CD14-positive monocyte (primary cell): Measurements from ENCODE around the gene ANGPTL4. TPM values are rescaled to one million over a fixed set of nuclear protein-coding genes. Genes with fewer than 3 reads are reported as not detected.

Experiments used
- DNase-seq, 3 donors: peaks; one replicate each; pipeline ENCODE4 v3.0.0-alpha.2; 2011 to 2022
- H2AFZ ChIP-seq: 2 replicates; pipeline ENCODE4 v1.6.0; 2012; ENCODE audit warnings: mild to moderate bottlenecking, low read depth, low read length, inconsistent platforms; ENCODE audit not compliant: insufficient read depth, poor library complexity, severe bottlenecking
- H3K27ac ChIP-seq, 2 donors: 1 replicate in 1 of 2; 2 replicates in 1 of 2; pipeline ENCODE4 v1.5.1; 2012 to 2013; ENCODE audit warnings: low read length in 2 of 2, control low read depth in 1 of 2, inconsistent platforms in 1 of 2, low read depth in 1 of 2, mild to moderate bottlenecking in 1 of 2
- H3K27me3 ChIP-seq, 2 donors: one replicate each; pipeline versions ENCODE4 v1.6.0 to v1.6.1; 2011 to 2013; ENCODE audit warnings: low read length in 2 of 2; ENCODE audit not compliant: control insufficient read depth in 2 of 2, insufficient read depth in 2 of 2
- H3K36me3 ChIP-seq, 2 donors: replicated peaks in 1 of 2; 1 replicate in 1 of 2; 2 replicates in 1 of 2; pipeline versions ENCODE4 v1.5.1 to v1.6.1; 2012 to 2013; ENCODE audit warnings: low read length in 2 of 2, control low read depth in 1 of 2, inconsistent platforms in 1 of 2, mild to moderate bottlenecking in 1 of 2; ENCODE audit not compliant: insufficient read depth in 2 of 2, control insufficient read depth in 1 of 2
- H3K4me1 ChIP-seq, 2 donors: 1 replicate in 1 of 2; 2 replicates in 1 of 2; pipeline versions ENCODE4 v1.5.1 to v1.6.1; 2012 to 2013; ENCODE audit warnings: low read length in 2 of 2, control low read depth in 1 of 2, inconsistent platforms in 1 of 2, mild to moderate bottlenecking in 1 of 2, moderate library complexity in 1 of 2; ENCODE audit not compliant: insufficient read depth in 2 of 2, control insufficient read depth in 1 of 2
- H3K4me2 ChIP-seq: replicated peaks from 2 replicates; pipeline ENCODE3; 2012; ENCODE audit warnings: low read length, moderate library complexity, mild to moderate bottlenecking; ENCODE audit not compliant: poor library complexity, severe bottlenecking; ENCODE audit errors: extremely low read depth
- H3K4me3 ChIP-seq, 3 experiments: fragments of 200-600 bp in 1 of 3; sonication (generic) in 1 of 3; replicated peaks in 1 of 3; 1 replicate in 2 of 3; 2 replicates in 1 of 3; pipeline ENCODE4 v1.5.1; 2011 to 2013; ENCODE audit warnings: low read length in 3 of 3, mild to moderate bottlenecking in 3 of 3, control low read depth in 2 of 3, low read depth in 2 of 3, inconsistent platforms in 1 of 3, moderate library complexity in 1 of 3
- H3K79me2 ChIP-seq: 2 replicates; pipeline ENCODE4 v1.6.0; 2012; ENCODE audit warnings: mild to moderate bottlenecking, control low read depth, inconsistent platforms, low read length, moderate library complexity; ENCODE audit not compliant: insufficient read depth
- H3K9ac ChIP-seq: 2 replicates; pipeline ENCODE4 v1.6.0; 2017; ENCODE audit warnings: low read length, mild to moderate bottlenecking; ENCODE audit not compliant: insufficient read depth, poor library complexity, severe bottlenecking
- H3K9me3 ChIP-seq, 2 donors: replicated peaks in 1 of 2; 1 replicate in 1 of 2; 2 replicates in 1 of 2; pipeline versions ENCODE4 v1.5.1 to v1.6.1; 2012 to 2013; ENCODE audit warnings: low read length in 2 of 2, control low read depth in 1 of 2; ENCODE audit not compliant: control insufficient read depth in 1 of 2, insufficient read depth in 1 of 2
- H4K20me1 ChIP-seq: 2 replicates; pipeline ENCODE4 v1.6.0; 2012; ENCODE audit warnings: mild to moderate bottlenecking, low read length, control low read depth, moderate library complexity; ENCODE audit not compliant: insufficient read depth
- H3K27ac Mint-ChIP-seq, 7 donors: one replicate each; pipeline ENCODE4 v1.8.0; 2020; ENCODE audit warnings: mild to moderate bottlenecking in 7 of 7, mixed read lengths in 7 of 7, moderate library complexity in 6 of 7, inconsistent platforms in 2 of 7
- H3K27me3 Mint-ChIP-seq, 3 donors: one replicate each; pipeline ENCODE4 v1.8.0; 2021 to 2022; ENCODE audit warnings: low read depth in 3 of 3, mild to moderate bottlenecking in 3 of 3, mixed read lengths in 3 of 3, moderate library complexity in 3 of 3, inconsistent platforms in 1 of 3
- H3K36me3 Mint-ChIP-seq, 2 donors: one replicate each; pipeline ENCODE4 v1.8.0; 2020; ENCODE audit warnings: mixed read lengths in 2 of 2, inconsistent platforms in 1 of 2, mild to moderate bottlenecking in 1 of 2
- H3K4me1 Mint-ChIP-seq: one replicate; pipeline ENCODE4 v1.8.0; 2020; ENCODE audit warnings: mild to moderate bottlenecking, mixed read lengths
- H3K4me3 Mint-ChIP-seq, 2 donors: one replicate each; pipeline ENCODE4 v1.8.0; 2020; ENCODE audit warnings: mild to moderate bottlenecking in 2 of 2, mixed read lengths in 2 of 2, moderate library complexity in 1 of 2
- H3K9me3 Mint-ChIP-seq, 7 donors: one replicate each; pipeline ENCODE4 v1.8.0; 2020 to 2022; ENCODE audit warnings: mixed read lengths in 7 of 7, mild to moderate bottlenecking in 6 of 7, moderate library complexity in 6 of 7, inconsistent platforms in 2 of 7
- WGBS: methylation state at CpG from one replicate; pipeline ENCODE4 v1.1.5; 2013; ENCODE audit warnings: missing lambda C conversion rate; ENCODE audit not compliant: insufficient coverage; 5-methylcytosine and 5-hydroxymethylcytosine counted together
- intact Hi-C, 2 donors: fragments of 100-400 bp; cut with micrococcal nuclease; formaldehyde crosslinking; loops; one replicate each; pipeline versions ENCODE4 v1.15.0 to v1.15.1; 2023
- polyA plus RNA-seq, 3 donors: library from polyadenylated mRNA; depleted of rRNA in 1 of 3; unstranded in 2 of 3; stranded (reverse) in 1 of 3; fragments of 300-500 nt in 2 of 3; fragments of >200 nt in 1 of 3; fragmentation: Illumina TruSeq in 2 of 3; gene quantifications; 1 replicate in 2 of 3; 2 replicates in 1 of 3; pipeline ENCODE4 v1.2.3, GENCODE V29; 2012 to 2021
- TF ChIP-seq, protein P1 (sequence below): fragments of 200-600 bp; IDR thresholded peaks from one replicate; pipeline ENCODE4 v1.8.0; 2022; ENCODE audit warnings: antibody characterized with exemption, mild to moderate bottlenecking

The ANGPTL4 gene
- polyA plus RNA-seq, 3 donors: not detected

DNA sequence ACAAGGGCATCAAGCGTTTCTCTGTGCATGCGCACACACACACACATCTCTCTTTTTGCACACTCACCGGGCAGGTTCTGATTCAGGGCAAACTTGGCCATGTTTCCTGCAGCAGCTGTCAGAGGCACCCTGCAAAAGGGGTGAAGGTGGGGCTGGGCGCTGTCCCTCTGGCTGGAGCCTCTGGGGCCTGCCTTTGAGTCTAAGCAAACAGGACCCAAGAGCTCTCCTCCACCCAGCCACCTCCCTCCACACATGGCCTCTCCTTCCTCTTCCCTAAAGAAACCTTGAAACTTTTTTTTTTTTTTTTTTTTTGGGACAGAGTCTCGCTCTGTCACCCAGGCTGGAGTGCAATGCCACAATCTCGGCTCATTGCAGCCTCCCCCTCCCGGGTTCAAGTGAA, 26.2 kb upstream of the ANGPTL4 start:
- H3K4me2 ChIP-seq: no peak overlapping the region
- no peak overlapping the region for H3K27ac ChIP-seq
- H4K20me1 ChIP-seq: no peaks in the 10 kb centered on the region
- Mint-ChIP-seq H3K27ac (peak overlapping the region in 2 of 7 donors; percentile 55 to 57), H3K4me1 (peaks cover 6% of the 10 kb centered on the region), H3K27me3 (peaks cover 80 to 88% (median 86%) of the 10 kb centered on the region in 3 donors), H3K9me3 (peaks cover 0 to 16% (median 2%) of the 10 kb centered on the region in 7 donors), H3K4me3 (peak overlapping the region in 1 of 2 donors; percentile 67), H3K36me3 (no peaks in the 10 kb centered on the region)
- no peak for DNase-seq
- no peak overlapping the region for H2AFZ ChIP-seq
- no peak overlapping the region for H3K4me3 ChIP-seq
- no peak overlapping the region for H3K9ac ChIP-seq
- H3K36me3 ChIP-seq: no peaks in the 10 kb centered on the region
- intact Hi-C loops: no loop called here
- H3K9me3 ChIP-seq: peaks cover 0 to 9% of the 10 kb centered on the region in 2 donors
- H3K4me1 ChIP-seq: peaks cover 2 to 14% of the 10 kb centered on the region in 2 donors
- 80% methylated on average over 2 of the region's 7 CpGs for WGBS
- TF ChIP-seq, protein P1, sequence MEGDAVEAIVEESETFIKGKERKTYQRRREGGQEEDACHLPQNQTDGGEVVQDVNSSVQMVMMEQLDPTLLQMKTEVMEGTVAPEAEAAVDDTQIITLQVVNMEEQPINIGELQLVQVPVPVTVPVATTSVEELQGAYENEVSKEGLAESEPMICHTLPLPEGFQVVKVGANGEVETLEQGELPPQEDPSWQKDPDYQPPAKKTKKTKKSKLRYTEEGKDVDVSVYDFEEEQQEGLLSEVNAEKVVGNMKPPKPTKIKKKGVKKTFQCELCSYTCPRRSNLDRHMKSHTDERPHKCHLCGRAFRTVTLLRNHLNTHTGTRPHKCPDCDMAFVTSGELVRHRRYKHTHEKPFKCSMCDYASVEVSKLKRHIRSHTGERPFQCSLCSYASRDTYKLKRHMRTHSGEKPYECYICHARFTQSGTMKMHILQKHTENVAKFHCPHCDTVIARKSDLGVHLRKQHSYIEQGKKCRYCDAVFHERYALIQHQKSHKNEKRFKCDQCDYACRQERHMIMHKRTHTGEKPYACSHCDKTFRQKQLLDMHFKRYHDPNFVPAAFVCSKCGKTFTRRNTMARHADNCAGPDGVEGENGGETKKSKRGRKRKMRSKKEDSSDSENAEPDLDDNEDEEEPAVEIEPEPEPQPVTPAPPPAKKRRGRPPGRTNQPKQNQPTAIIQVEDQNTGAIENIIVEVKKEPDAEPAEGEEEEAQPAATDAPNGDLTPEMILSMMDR: no peak
- peaks cover 42 to 69% of the 10 kb centered on the region in 2 donors for H3K27me3 ChIP-seq
- no peaks in the 10 kb centered on the region for H3K79me2 ChIP-seq

DNA sequence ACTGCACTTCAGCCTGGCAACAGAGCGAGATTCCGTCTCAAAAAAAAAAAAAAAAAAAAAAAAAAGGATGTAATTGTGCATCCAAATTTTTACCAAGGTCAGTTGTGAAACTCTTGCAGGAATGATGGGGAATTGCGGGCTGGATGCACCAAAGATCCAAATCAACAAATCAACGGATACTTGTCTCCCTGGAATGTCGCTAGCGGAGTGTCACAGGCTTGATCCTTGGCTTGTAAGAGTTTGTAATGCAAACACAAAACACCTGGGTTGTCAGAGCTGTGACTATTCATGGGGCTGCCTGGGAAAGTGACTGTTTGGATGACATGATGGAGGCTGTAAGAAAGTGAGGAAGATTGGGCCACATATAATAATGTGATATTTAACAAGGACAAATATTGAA, 25.1 kb upstream of the ANGPTL4 start:
- Mint-ChIP-seq H3K36me3 (no peaks in the 10 kb centered on the region), H3K4me1 (peaks cover 13% of the 10 kb centered on the region), H3K27ac (no peak overlapping the region), H3K27me3 (peaks cover 81 to 89% (median 88%) of the 10 kb centered on the region in 3 donors), H3K4me3 (no peak overlapping the region), H3K9me3 (peaks cover 0 to 19% (median 5%) of the 10 kb centered on the region in 7 donors)
- H3K36me3 ChIP-seq: no peaks in the 10 kb centered on the region
- no peak overlapping the region for H3K4me3 ChIP-seq
- peaks cover 0 to 5% of the 10 kb centered on the region in 2 donors for H3K9me3 ChIP-seq
- H3K9ac ChIP-seq: no peak overlapping the region
- no peak overlapping the region for H3K27ac ChIP-seq
- TF ChIP-seq, protein P1: no peak
- H4K20me1 ChIP-seq: no peaks in the 10 kb centered on the region
- no peak overlapping the region for H3K4me2 ChIP-seq
- intact Hi-C loops: no loop called here
- peaks cover 8 to 23% of the 10 kb centered on the region in 2 donors for H3K4me1 ChIP-seq
- no peaks in the 10 kb centered on the region for H3K79me2 ChIP-seq
- no peak for DNase-seq
- H2AFZ ChIP-seq: no peak overlapping the region
- 78% methylated on average over 4 of the region's 6 CpGs for WGBS
- peaks cover 46 to 71% of the 10 kb centered on the region in 2 donors for H3K27me3 ChIP-seq
